Coronary artery (tissue), 2 donors: ENCODE measurements around the gene SEC24B.

Source experiments
- DNase-seq: peaks from one replicate; pipeline ENCODE4 v3.0.0-alpha.2; 2017; ENCODE audit warnings: low spot score
- H3K27ac ChIP-seq, 2 donors: fragments of 200-600 bp; sonication (generic); one replicate each; pipeline ENCODE4 v1.5.1; 2016 to 2019
- H3K4me3 ChIP-seq: fragments of 200-600 bp; sonication (generic); 2 replicates; pipeline ENCODE4 v1.5.1; 2016; ENCODE audit warnings: mild to moderate bottlenecking, moderate library complexity
- CTCF ChIP-seq: fragments of 200-600 bp; sonication (generic); IDR thresholded peaks from one replicate; pipeline ENCODE4 v1.5.1; 2019; ENCODE audit warnings: antibody characterized with exemption

The SEC24B gene

GRCh38 chr4:109589605-109590004 lies 156.0 kb downstream of the SEC24B start:
- Histone ChIP-seq H3K27ac (no peak overlapping the region), H3K4me3 (no peak overlapping the region)
- DNase-seq, result no peak
- TF ChIP-seq CTCF, result no peak
